ENCODE measurements around the gene GTF2B.

The GTF2B gene

GRCh38 chr1:88900883-88901282 lies 9.5 kb upstream of the GTF2B start:
- POLR2A ChIA-PET (ENCODE audit: low non-redundant PET), result no interaction called here
- no peak overlapping the region for H3K27ac ChIP-seq
- no peak for TF ChIP-seq CTCF (conservative IDR thresholded peaks at IDR 0.05; ENCODE audit: low read depth)
- DNase-seq (ENCODE audit: low spot score), result no peak
- CTCF ChIA-PET, result interaction anchor here (0.6 kb wide), 1 partner anchor 118 kb away, joined by 5 read pairs; no protein-coding TSS in a partner anchor

- TF ChIP-seq CTCF (conservative IDR thresholded peaks at IDR 0.05; ENCODE audit: low read depth), result no peak
- DNase-seq (ENCODE audit: low spot score), result no peak
- ChIA-PET POLR2A (ENCODE audit: low non-redundant PET) (no interaction called here), CTCF (no interaction called here)
- H3K27ac ChIP-seq, result no peak overlapping the region
These were observed 5.8 kb upstream of the GTF2B start for GRCh38 chr1:88897070-88897730.

GRCh38 chr1:88892357-88892877 lies 1.1 kb upstream of the GTF2B start:
- TF ChIP-seq CTCF (conservative IDR thresholded peaks at IDR 0.05; ENCODE audit: low read depth), result no peak
- DNase-seq (ENCODE audit: low spot score), result no peak
- POLR2A ChIA-PET (ENCODE audit: low non-redundant PET), result no interaction called here
- H3K27ac ChIP-seq, result no peak overlapping the region
- CTCF ChIA-PET, result no interaction called here

- POLR2A ChIA-PET (ENCODE audit: low non-redundant PET), result no interaction called here
- DNase-seq (ENCODE audit: low spot score), result no peak
- TF ChIP-seq CTCF (conservative IDR thresholded peaks at IDR 0.05; ENCODE audit: low read depth), result no peak
- CTCF ChIA-PET, result no interaction called here
- H3K27ac ChIP-seq, result peak overlapping the region; percentile 87
These were observed 579 bp upstream of the GTF2B start for GRCh38 chr1:88891951-88892340.

- CTCF ChIA-PET, result interaction anchor here (0.6 kb wide), 1 partner anchor 215 kb away, joined by 3 read pairs; no protein-coding TSS in a partner anchor
- POLR2A ChIA-PET (ENCODE audit: low non-redundant PET), result no interaction called here
- DNase-seq (ENCODE audit: low spot score), result no peak
- no peak for TF ChIP-seq CTCF (conservative IDR thresholded peaks at IDR 0.05; ENCODE audit: low read depth)
- H3K27ac ChIP-seq, result peak overlapping the region; percentile 87
These were observed 513 bp downstream of the GTF2B start for GRCh38 chr1:88890791-88891317.

- no peak overlapping the region for H3K27ac ChIP-seq
- POLR2A ChIA-PET (ENCODE audit: low non-redundant PET), result no interaction called here
- CTCF ChIA-PET, result interaction anchor here (0.6 kb wide), 1 partner anchor 214 kb away, joined by 3 read pairs; no protein-coding TSS in a partner anchor
- no peak for TF ChIP-seq CTCF (conservative IDR thresholded peaks at IDR 0.05; ENCODE audit: low read depth)
- no peak for DNase-seq (ENCODE audit: low spot score)
These were observed 1.2 kb downstream of the GTF2B start for GRCh38 chr1:88890131-88890530.

Measured in RWPE1 (cell line).